Ammon's horn (tissue), 1 donor: ENCODE results near the gene TBC1D24.

Experiments used
- DNase-seq: peaks from one replicate; pipeline ENCODE4 v3.0.0-alpha.2; 2016; ENCODE audit warnings: low spot score

TBC1D24 gene

GRCh38 chr16:2450535-2450934, 24.4 kb upstream of the TBC1D24 start:
- DNase-seq, result peak; percentile 86

- DNase-seq, result no peak
Observed at GRCh38 chr16:2450975-2451381, 23.9 kb upstream of the TBC1D24 start.

- no peak for DNase-seq
Observed at GRCh38 chr16:2451851-2452320, 23.0 kb upstream of the TBC1D24 start.

GRCh38 chr16:2452650-2453049, 22.3 kb upstream of the TBC1D24 start:
- DNase-seq, result no peak

- DNase-seq, result no peak
Observed at GRCh38 chr16:2455081-2455845, 19.7 kb upstream of the TBC1D24 start.

GRCh38 chr16:2456551-2457153, 18.3 kb upstream of the TBC1D24 start:
- no peak for DNase-seq

- no peak for DNase-seq
Observed at GRCh38 chr16:2457267-2457666, 17.7 kb upstream of the TBC1D24 start.

- no peak for DNase-seq
Observed at GRCh38 chr16:2457946-2458345, 17.0 kb upstream of the TBC1D24 start.

GRCh38 chr16:2458887-2459646, 15.9 kb upstream of the TBC1D24 start:
- no peak for DNase-seq

- peak; percentile 97 for DNase-seq
Observed at GRCh38 chr16:2459647-2460390, 15.1 kb upstream of the TBC1D24 start, which contains the start of gene TEDC2. TEDC2 (plus strand) TSS chr16:2460109; CDS start chr16:2460145, 36 bp downstream.

- DNase-seq, result no peak
Observed at GRCh38 chr16:2460391-2460713, 14.6 kb upstream of the TBC1D24 start.

- no peak for DNase-seq
Observed at GRCh38 chr16:2460916-2461315, 14.0 kb upstream of the TBC1D24 start.

GRCh38 chr16:2462031-2462866, 12.7 kb upstream of the TBC1D24 start:
- DNase-seq, result no peak

GRCh38 chr16:2464333-2464732, 10.6 kb upstream of the TBC1D24 start:
- no peak for DNase-seq

- no peak for DNase-seq
Observed at GRCh38 chr16:2465653-2466415, 9.1 kb upstream of the TBC1D24 start.

GRCh38 chr16:2466667-2467527, 8.0 kb upstream of the TBC1D24 start:
- DNase-seq, result no peak

- DNase-seq, result peak; percentile 59
Observed at GRCh38 chr16:2467528-2468232, 7.2 kb upstream of the TBC1D24 start.

GRCh38 chr16:2468233-2468724, 6.6 kb upstream of the TBC1D24 start:
- no peak for DNase-seq
